Measurements from ENCODE around the gene TCHHL1. TPM values are rescaled to one million over a fixed set of nuclear protein-coding genes. Genes with fewer than 3 reads are reported as not detected.

The TCHHL1 gene
- total and polyA plus RNA-seq, 2 of the 13 experiments (the other 11 are each of a cell fraction or from before 2014, with no cell fraction given) = not detected

DNA sequence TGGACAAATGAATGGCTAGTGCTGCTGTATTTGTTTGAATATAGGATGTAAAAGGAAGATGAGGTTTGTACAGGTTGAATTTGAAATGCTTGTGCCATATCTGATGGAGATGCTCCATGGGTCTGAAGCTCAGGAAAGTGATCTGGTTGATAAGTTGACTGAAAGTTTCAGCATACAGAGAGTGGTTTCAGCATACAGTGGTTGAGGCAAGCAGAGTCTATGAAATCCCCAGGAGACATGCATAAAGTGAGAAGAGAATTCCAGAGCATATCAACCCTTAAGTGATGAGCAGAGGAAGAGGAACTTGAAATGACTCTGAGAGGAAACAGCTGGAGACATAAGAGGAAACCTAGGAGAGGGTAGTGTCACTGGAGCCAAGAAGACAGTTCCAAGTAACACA, 21.7 kb downstream of the TCHHL1 start:
- ChIA-PET CTCF (ENCODE audit: low intra/inter-chr PET ratio, low total read pairs) (no interaction called here), POLR2A (interaction anchor here (1.6 kb wide), 1 partner anchor 19 kb away, joined by 4 read pairs; no protein-coding TSS in a partner anchor)
- H3K36me3 ChIP-seq (replicated peaks in 1 of 2; ENCODE audit: control insufficient read depth in 1 of 2, insufficient read depth in 2 of 2, low read length in 2 of 2) = no peaks in the 10 kb centered on the region
- H3K79me2 ChIP-seq (ENCODE audit: insufficient read depth, low read length) = no peaks in the 10 kb centered on the region
- no peaks in the 10 kb centered on the region for H4K20me1 ChIP-seq (ENCODE audit: insufficient read depth, low read length)
- in situ Hi-C loops (cut with HindIII; ENCODE audit: extremely low pct_ligation_motif_present, low pct_unique_long_range_greater_than_20kb) = no loop called here
- no peak overlapping the region for H3K27ac ChIP-seq (ENCODE audit: extremely low read length, insufficient read depth, low read length)
- intact Hi-C loops (cut with micrococcal nuclease; ENCODE audit: unreplicated experiment) = no loop called here
- TF ChIP-seq, protein P1, sequence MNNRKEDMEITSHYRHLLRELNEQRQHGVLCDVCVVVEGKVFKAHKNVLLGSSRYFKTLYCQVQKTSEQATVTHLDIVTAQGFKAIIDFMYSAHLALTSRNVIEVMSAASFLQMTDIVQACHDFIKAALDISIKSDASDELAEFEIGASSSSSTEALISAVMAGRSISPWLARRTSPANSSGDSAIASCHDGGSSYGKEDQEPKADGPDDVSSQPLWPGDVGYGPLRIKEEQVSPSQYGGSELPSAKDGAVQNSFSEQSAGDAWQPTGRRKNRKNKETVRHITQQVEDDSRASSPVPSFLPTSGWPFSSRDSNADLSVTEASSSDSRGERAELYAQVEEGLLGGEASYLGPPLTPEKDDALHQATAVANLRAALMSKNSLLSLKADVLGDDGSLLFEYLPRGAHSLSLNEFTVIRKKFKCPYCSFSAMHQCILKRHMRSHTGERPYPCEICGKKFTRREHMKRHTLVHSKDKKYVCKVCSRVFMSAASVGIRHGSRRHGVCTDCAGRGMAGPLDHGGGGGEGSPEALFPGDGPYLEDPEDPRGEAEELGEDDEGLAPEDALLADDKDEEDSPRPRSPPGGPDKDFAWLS (CRISPR knock-in tag; IDR thresholded peaks at IDR 0.05; ENCODE audit: borderline replicate concordance) = no peak
- TF ChIP-seq ZNF879 (CRISPR knock-in tag; IDR thresholded peaks at IDR 0.05) (no peak), PRMT3 (CRISPR knock-in tag; IDR thresholded peaks at IDR 0.05; ENCODE audit: borderline replicate concordance, low read depth) (no peak), YEATS4 (CRISPR knock-in tag; IDR thresholded peaks at IDR 0.05; ENCODE audit: borderline replicate concordance) (no peak), CBX1 (IDR thresholded peaks at IDR 0.05; ENCODE audit: low read depth) (no peak)
- BruUV-seq (replicated peaks) = no TSS peak
- no peaks in the 10 kb centered on the region for H3K4me1 ChIP-seq (ENCODE audit: insufficient read depth, low read length)
- no peak overlapping the region for H3K9ac ChIP-seq (ENCODE audit: insufficient read depth, low read depth, low read length)
- H3K9me3 ChIP-seq (ENCODE audit: low read length) = no peaks in the 10 kb centered on the region
- H3K4me3 ChIP-seq (replicated peaks in 1 of 3; ENCODE audit: insufficient read depth in 1 of 3, low read depth in 2 of 3, low read length in 3 of 3) = no peak overlapping the region
- no peak overlapping the region for H3K4me2 ChIP-seq (ENCODE audit: low read depth, low read length)
- H3K27me3 ChIP-seq (ENCODE audit: control insufficient read depth in 1 of 2, insufficient read depth in 2 of 2, low read length in 2 of 2) = peaks cover 0 to 3% of the 10 kb centered on the region in 2 experiments; a peak in 1 of 5 replicates
- no peak for DNase-seq (ENCODE audit: low spot score)
- FAIRE-seq = no peak
- no peak overlapping the region for H2AFZ ChIP-seq (ENCODE audit: low read length)
- ATAC-seq = no peak

DNA sequence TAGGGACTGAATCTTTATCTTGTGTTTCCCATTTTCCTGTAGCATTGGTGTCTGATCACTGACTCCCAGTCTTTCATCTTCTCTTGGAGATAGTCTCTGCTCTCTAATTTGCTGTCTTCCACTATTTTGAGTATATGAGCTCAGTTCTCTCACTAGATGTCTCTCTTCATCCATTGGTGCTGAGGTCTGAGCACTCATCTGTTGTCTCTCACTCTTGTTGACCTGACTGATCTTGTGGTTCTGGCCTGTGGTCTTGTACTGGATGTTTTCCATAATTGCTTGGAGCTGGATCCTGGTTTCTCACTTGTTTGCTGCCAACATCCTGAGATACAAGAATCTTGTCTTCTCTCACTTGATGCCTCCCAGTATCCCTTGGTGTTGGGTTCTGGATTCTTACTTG, 26.9 kb downstream of the TCHHL1 start:
- no peak overlapping the region for H3K4me2 ChIP-seq (ENCODE audit: low read depth, low read length)
- no peak overlapping the region for H2AFZ ChIP-seq (ENCODE audit: low read length)
- CTCF ChIA-PET (ENCODE audit: low intra/inter-chr PET ratio, low total read pairs) = no interaction called here
- TF ChIP-seq ZNF720 (CRISPR knock-in tag; IDR thresholded peaks at IDR 0.05) = no peak
- TF ChIP-seq ZNF441 (CRISPR knock-in tag; IDR thresholded peaks at IDR 0.05; ENCODE audit: borderline replicate concordance) = no peak
- TF ChIP-seq NKX3-1 (CRISPR knock-in tag; IDR thresholded peaks at IDR 0.05) = no peak
- no peak for TF ChIP-seq SP1 (IDR thresholded peaks at IDR 0.05)
- no peak for TF ChIP-seq SP1 (CRISPR knock-in tag; IDR thresholded peaks at IDR 0.05)
- no peak for TF ChIP-seq ZNF589 (CRISPR knock-in tag; conservative IDR thresholded peaks at IDR 0.05)
- no peak for TF ChIP-seq ZNF674 (CRISPR knock-in tag; IDR thresholded peaks at IDR 0.05; ENCODE audit: low read depth)
- TF ChIP-seq, protein P2, sequence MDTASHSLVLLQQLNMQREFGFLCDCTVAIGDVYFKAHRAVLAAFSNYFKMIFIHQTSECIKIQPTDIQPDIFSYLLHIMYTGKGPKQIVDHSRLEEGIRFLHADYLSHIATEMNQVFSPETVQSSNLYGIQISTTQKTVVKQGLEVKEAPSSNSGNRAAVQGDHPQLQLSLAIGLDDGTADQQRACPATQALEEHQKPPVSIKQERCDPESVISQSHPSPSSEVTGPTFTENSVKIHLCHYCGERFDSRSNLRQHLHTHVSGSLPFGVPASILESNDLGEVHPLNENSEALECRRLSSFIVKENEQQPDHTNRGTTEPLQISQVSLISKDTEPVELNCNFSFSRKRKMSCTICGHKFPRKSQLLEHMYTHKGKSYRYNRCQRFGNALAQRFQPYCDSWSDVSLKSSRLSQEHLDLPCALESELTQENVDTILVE (CRISPR knock-in tag; IDR thresholded peaks at IDR 0.05) = no peak
- no peak for TF ChIP-seq ZNF569 (CRISPR knock-in tag; IDR thresholded peaks at IDR 0.05; ENCODE audit: borderline replicate concordance)
- TF ChIP-seq ZFP82 (CRISPR knock-in tag; IDR thresholded peaks at IDR 0.05; ENCODE audit: borderline replicate concordance) = no peak
- no peak for TF ChIP-seq PHF20 (CRISPR knock-in tag; IDR thresholded peaks at IDR 0.05)
- no peak for TF ChIP-seq ZNF773 (CRISPR knock-in tag; IDR thresholded peaks at IDR 0.05; ENCODE audit: borderline replicate concordance)
- FAIRE-seq = no peak
- DNase-seq (ENCODE audit: low spot score) = no peak
- H3K27me3 ChIP-seq (ENCODE audit: control insufficient read depth in 1 of 2, insufficient read depth in 2 of 2, low read length in 2 of 2) = no peaks in the 10 kb centered on the region
- no peaks in the 10 kb centered on the region for H4K20me1 ChIP-seq (ENCODE audit: insufficient read depth, low read length)
- intact Hi-C loops (cut with micrococcal nuclease; ENCODE audit: unreplicated experiment) (no loop called here), in situ Hi-C loops (cut with HindIII; ENCODE audit: extremely low pct_ligation_motif_present, low pct_unique_long_range_greater_than_20kb) (no loop called here)
- no peaks in the 10 kb centered on the region for H3K36me3 ChIP-seq (replicated peaks in 1 of 2; ENCODE audit: control insufficient read depth in 1 of 2, insufficient read depth in 2 of 2, low read length in 2 of 2)
- H3K4me3 ChIP-seq (replicated peaks in 1 of 3; ENCODE audit: insufficient read depth in 1 of 3, low read depth in 2 of 3, low read length in 3 of 3) = no peak overlapping the region
- no peak for ATAC-seq
- H3K79me2 ChIP-seq (ENCODE audit: insufficient read depth, low read length) = no peaks in the 10 kb centered on the region
- no peaks in the 10 kb centered on the region for H3K9me3 ChIP-seq (ENCODE audit: low read length)
- BruUV-seq (replicated peaks) = no TSS peak
- POLR2A ChIA-PET = no interaction called here
- no peak overlapping the region for H3K27ac ChIP-seq (ENCODE audit: extremely low read length, insufficient read depth, low read length)
- no peaks in the 10 kb centered on the region for H3K4me1 ChIP-seq (ENCODE audit: insufficient read depth, low read length)
- no peak overlapping the region for H3K9ac ChIP-seq (ENCODE audit: insufficient read depth, low read depth, low read length)

All from HepG2 (cell line).